ENCODE results near the gene PYGM.

PYGM gene

GRCh38 chr11:64801561-64802369 lies 42.0 kb upstream of the PYGM start:
- Histone ChIP-seq H3K9ac (ENCODE audit: insufficient read length) (peak overlapping the region; percentile 60), H3K9me3 (ENCODE audit: low read depth, low read length) (no peaks in the 10 kb centered on the region), H3K36me3 (ENCODE audit: insufficient read depth, low read length) (peaks cover 8% of the 10 kb centered on the region; the same call in 1 of the 2 replicates), H3K4me3 (peak overlapping the region; percentile 76), H3K27ac (peak overlapping the region; percentile 79)
- no peak for DNase-seq (ENCODE audit: low read depth, low spot score)
- TF ChIP-seq FOXP2 (optimal IDR thresholded peaks at IDR 0.05; ENCODE audit: control extremely low read depth, extremely low read length, insufficient read depth) (no peak), EZH2 (IDR thresholded peaks at IDR 0.05) (no peak), POLR2AphosphoS5 (IDR thresholded peaks at IDR 0.05; ENCODE audit: borderline replicate concordance, low read depth, low read length) (no peak; the same call in 1 of the 2 replicates)

DNA sequence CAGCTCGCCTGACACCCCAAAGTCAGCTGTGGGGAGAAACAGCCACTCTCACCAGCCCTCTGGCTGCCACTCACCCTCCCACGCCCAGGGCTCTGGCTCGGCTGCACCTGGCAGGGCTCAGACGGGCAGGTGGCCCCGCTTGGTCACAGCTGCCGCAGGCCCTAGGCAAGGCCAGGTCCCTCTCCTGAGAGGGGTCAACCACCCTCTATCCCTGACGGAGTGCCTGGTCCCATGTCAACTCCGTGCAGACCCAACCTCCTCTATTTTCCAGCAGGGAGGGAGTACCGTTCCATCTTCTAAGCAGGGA lies 41.3 kb upstream of the PYGM start:
- TF ChIP-seq POLR2AphosphoS5 (IDR thresholded peaks at IDR 0.05; ENCODE audit: borderline replicate concordance, low read depth, low read length) (no peak), FOXP2 (optimal IDR thresholded peaks at IDR 0.05; ENCODE audit: control extremely low read depth, extremely low read length, insufficient read depth) (no peak), EZH2 (IDR thresholded peaks at IDR 0.05) (no peak)
- no peak overlapping the region for H3K27ac ChIP-seq

GRCh38 chr11:64800303-64801157 lies 40.8 kb upstream of the PYGM start:
- no peak for DNase-seq (ENCODE audit: low read depth, low spot score)
- Histone ChIP-seq H3K9ac (ENCODE audit: insufficient read length) (no peak overlapping the region), H3K9me3 (ENCODE audit: low read depth, low read length) (no peaks in the 10 kb centered on the region), H3K36me3 (ENCODE audit: insufficient read depth, low read length) (peaks cover 14% of the 10 kb centered on the region; the same call in 1 of the 2 replicates), H3K27ac (no peak overlapping the region), H3K4me3 (no peak overlapping the region)
- no peak for TF ChIP-seq EZH2 (IDR thresholded peaks at IDR 0.05)
- TF ChIP-seq FOXP2 (optimal IDR thresholded peaks at IDR 0.05; ENCODE audit: control extremely low read depth, extremely low read length, insufficient read depth) = no peak
- no peak for TF ChIP-seq POLR2AphosphoS5 (IDR thresholded peaks at IDR 0.05; ENCODE audit: borderline replicate concordance, low read depth, low read length)

More for the DNA sequence above, 41.3 kb upstream of the PYGM start:
- no peak for DNase-seq (ENCODE audit: low read depth, low spot score)
- Histone ChIP-seq H3K4me3 (0 out of 2 replicates have a peak overlapping the region, but pooled peaks have one; percentile 76), H3K36me3 (ENCODE audit: insufficient read depth, low read length) (peaks cover 14% of the 10 kb centered on the region; the same call in 1 of the 2 replicates), H3K9ac (ENCODE audit: insufficient read length) (no peak overlapping the region), H3K9me3 (ENCODE audit: low read depth, low read length) (no peaks in the 10 kb centered on the region)

- no peak for TF ChIP-seq EZH2 (IDR thresholded peaks at IDR 0.05)
- no peak for TF ChIP-seq FOXP2 (optimal IDR thresholded peaks at IDR 0.05; ENCODE audit: control extremely low read depth, extremely low read length, insufficient read depth)
- no peak for TF ChIP-seq POLR2AphosphoS5 (IDR thresholded peaks at IDR 0.05; ENCODE audit: borderline replicate concordance, low read depth, low read length)
- Histone ChIP-seq H3K36me3 (ENCODE audit: insufficient read depth, low read length) (peaks cover 12% of the 10 kb centered on the region; the same call in 1 of the 2 replicates), H3K9me3 (ENCODE audit: low read depth, low read length) (no peaks in the 10 kb centered on the region), H3K4me3 (no peak overlapping the region), H3K27ac (0 out of 2 replicates have a peak overlapping the region, but pooled peaks have one; percentile 31), H3K9ac (ENCODE audit: insufficient read length) (no peak overlapping the region)
- DNase-seq (ENCODE audit: low read depth, low spot score) = no peak
Measured at GRCh38 chr11:64799623-64800302, 40.0 kb upstream of the PYGM start.

- DNase-seq (ENCODE audit: low read depth, low spot score) = no peak
- no peak for TF ChIP-seq POLR2AphosphoS5 (IDR thresholded peaks at IDR 0.05; ENCODE audit: borderline replicate concordance, low read depth, low read length)
- no peak for TF ChIP-seq FOXP2 (optimal IDR thresholded peaks at IDR 0.05; ENCODE audit: control extremely low read depth, extremely low read length, insufficient read depth)
- TF ChIP-seq EZH2 (IDR thresholded peaks at IDR 0.05) = no peak
- H3K27ac ChIP-seq = no peak overlapping the region
- H3K9ac ChIP-seq (ENCODE audit: insufficient read length) = no peak overlapping the region
- peaks cover 9% of the 10 kb centered on the region; the same call in 1 of the 2 replicates for H3K36me3 ChIP-seq (ENCODE audit: insufficient read depth, low read length)
- H3K4me3 ChIP-seq = no peak overlapping the region
- no peaks in the 10 kb centered on the region for H3K9me3 ChIP-seq (ENCODE audit: low read depth, low read length)
Measured at GRCh38 chr11:64799256-64799622, 39.5 kb upstream of the PYGM start.

- TF ChIP-seq FOXP2 (optimal IDR thresholded peaks at IDR 0.05; ENCODE audit: control extremely low read depth, extremely low read length, insufficient read depth) = no peak
- TF ChIP-seq POLR2AphosphoS5 (IDR thresholded peaks at IDR 0.05; ENCODE audit: borderline replicate concordance, low read depth, low read length) = no peak
- TF ChIP-seq EZH2 (IDR thresholded peaks at IDR 0.05) = no peak
- no peak for DNase-seq (ENCODE audit: low read depth, low spot score)
- Histone ChIP-seq H3K9ac (ENCODE audit: insufficient read length) (no peak overlapping the region), H3K9me3 (ENCODE audit: low read depth, low read length) (no peaks in the 10 kb centered on the region), H3K4me3 (no peak overlapping the region), H3K36me3 (ENCODE audit: insufficient read depth, low read length) (peaks cover 9% of the 10 kb centered on the region; the same call in 1 of the 2 replicates), H3K27ac (no peak overlapping the region)
Measured at GRCh38 chr11:64796757-64797541, 37.2 kb upstream of the PYGM start.

GRCh38 chr11:64796047-64796756 lies 36.4 kb upstream of the PYGM start:
- Histone ChIP-seq H3K36me3 (ENCODE audit: insufficient read depth, low read length) (peaks cover 9% of the 10 kb centered on the region; the same call in 1 of the 2 replicates), H3K9me3 (ENCODE audit: low read depth, low read length) (no peaks in the 10 kb centered on the region), H3K4me3 (no peak overlapping the region), H3K9ac (ENCODE audit: insufficient read length) (no peak overlapping the region), H3K27ac (no peak overlapping the region)
- TF ChIP-seq FOXP2 (optimal IDR thresholded peaks at IDR 0.05; ENCODE audit: control extremely low read depth, extremely low read length, insufficient read depth) (no peak), POLR2AphosphoS5 (IDR thresholded peaks at IDR 0.05; ENCODE audit: borderline replicate concordance, low read depth, low read length) (no peak), EZH2 (IDR thresholded peaks at IDR 0.05) (no peak)
- no peak for DNase-seq (ENCODE audit: low read depth, low spot score)
